ENCODE data around the gene CNRIP1. TPM values are rescaled to one million over a fixed set of nuclear protein-coding genes. Genes with fewer than 3 reads are reported as not detected.

CNRIP1 gene
- total and polyA plus RNA-seq, 2 of the 4 experiments (the other 2 are of a cell fraction), result 23.3 to 32.7 TPM

DNA sequence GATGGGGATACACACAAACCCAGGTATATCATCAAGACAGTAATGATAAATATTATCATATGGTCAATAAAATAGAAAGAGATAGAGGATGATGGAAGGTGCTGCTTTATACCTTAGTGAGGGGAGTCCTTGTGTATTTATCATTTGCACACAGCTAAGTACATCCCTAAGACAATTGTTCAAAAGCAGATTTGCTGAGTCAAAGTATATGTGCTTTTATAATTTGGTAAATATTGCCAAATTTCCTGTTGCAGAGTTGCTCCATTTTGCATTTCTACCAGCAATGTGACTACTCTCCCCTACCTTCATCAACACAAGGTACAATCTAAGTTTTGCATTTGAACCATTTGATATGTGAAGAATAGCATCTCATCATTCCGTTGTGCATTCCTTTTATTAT lies 22.7 kb upstream of the CNRIP1 start:
- intact Hi-C loops (cut with micrococcal nuclease) (no loop called here), in situ Hi-C loops (cut with MboI; ENCODE audit: low sequenced_read_pairs) (no loop called here), dilution Hi-C loops (cut with HindIII; ENCODE audit: low sequenced_read_pairs, unreplicated experiment) (no loop called here)
- Histone ChIP-seq H2BK20ac (ENCODE audit: low read depth, low read length) (no peak overlapping the region), H3K36me3 (ENCODE audit: control insufficient read depth, insufficient read depth, low read length) (no peaks in the 10 kb centered on the region), H3K27ac (ENCODE audit: insufficient read depth, low read length) (no peak overlapping the region), H3K23ac (ENCODE audit: low read depth, low read length) (no peak overlapping the region), H3K9me3 (ENCODE audit: control insufficient read depth, insufficient read depth, low read length) (no peaks in the 10 kb centered on the region), H2BK5ac (ENCODE audit: low read depth, low read length, poor library complexity, severe bottlenecking) (no peak overlapping the region), H3K18ac (ENCODE audit: low read depth, low read length) (no peak overlapping the region), H3K4me3 (ENCODE audit: insufficient read depth, low read depth, low read length) (no peak overlapping the region), H4K91ac (ENCODE audit: insufficient read depth, low read depth, low read length) (no peak overlapping the region), H3K79me1 (ENCODE audit: low read depth in 1 of 2, low read length in 2 of 2) (no peaks in the 10 kb centered on the region), H3K4me2 (ENCODE audit: low read depth, low read length) (no peak overlapping the region), H3K27me3 (ENCODE audit: control insufficient read depth, insufficient read depth, low read length) (no peaks in the 10 kb centered on the region), H3K4ac (ENCODE audit: low read depth, low read length) (no peak overlapping the region), H2AK5ac (ENCODE audit: low read depth, low read length) (no peak overlapping the region), H3K9me1 (ENCODE audit: insufficient read depth, low read length) (no peaks in the 10 kb centered on the region), H2AFZ (replicated peaks; ENCODE audit: low read length, poor library complexity) (no peak overlapping the region), H4K5ac (ENCODE audit: low read depth, low read length) (no peak overlapping the region), H2BK120ac (ENCODE audit: low read depth, low read length) (no peak overlapping the region), H3K14ac (replicated peaks; ENCODE audit: low read depth, low read length) (no peak overlapping the region), H3K9ac (ENCODE audit: low read depth, low read length) (no peak overlapping the region), H2AK9ac (replicated peaks; ENCODE audit: low read depth, low read length, poor library complexity) (no peak overlapping the region), H3K4me1 (ENCODE audit: control insufficient read depth, insufficient read depth, low read length) (no peaks in the 10 kb centered on the region), H4K20me1 (ENCODE audit: insufficient read depth, low read length) (no peaks in the 10 kb centered on the region), H2BK15ac (ENCODE audit: low read depth, low read length) (no peak overlapping the region), H3K56ac (ENCODE audit: extremely low read depth, insufficient read depth, low read length) (no peak overlapping the region), H4K8ac (ENCODE audit: low read depth in 2 of 2, low read length in 2 of 2) (no peak overlapping the region)
- BruUV-seq (replicated peaks), result no TSS peak
- whole genome bisulfite sequencing, 2 experiments (ENCODE audit: extremely low coverage in 2 of 2, insufficient read length in 1 of 2), result no CpG with 5 or more reads among the region's 1 CpG
- ChIA-PET CTCF (no interaction called here), POLR2A (ENCODE audit: unreplicated experiment) (no interaction called here)
- no peak for ATAC-seq (ENCODE audit: low read depth)
- no peak for DNase-seq
- TF ChIP-seq MAFK (IDR thresholded peaks at IDR 0.05; ENCODE audit: low read depth, low read length) (no peak; the same call in 1 of the 2 replicates), FOS (IDR thresholded peaks at IDR 0.05; ENCODE audit: low read depth, low read length) (no peak), RFX5 (IDR thresholded peaks at IDR 0.05; ENCODE audit: low read depth, low read length) (no peak), SMC3 (IDR thresholded peaks at IDR 0.05; ENCODE audit: low read depth, low read length) (no peak)
- TF ChIP-seq, protein P1, sequence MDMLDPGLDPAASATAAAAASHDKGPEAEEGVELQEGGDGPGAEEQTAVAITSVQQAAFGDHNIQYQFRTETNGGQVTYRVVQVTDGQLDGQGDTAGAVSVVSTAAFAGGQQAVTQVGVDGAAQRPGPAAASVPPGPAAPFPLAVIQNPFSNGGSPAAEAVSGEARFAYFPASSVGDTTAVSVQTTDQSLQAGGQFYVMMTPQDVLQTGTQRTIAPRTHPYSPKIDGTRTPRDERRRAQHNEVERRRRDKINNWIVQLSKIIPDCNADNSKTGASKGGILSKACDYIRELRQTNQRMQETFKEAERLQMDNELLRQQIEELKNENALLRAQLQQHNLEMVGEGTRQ (IDR thresholded peaks at IDR 0.05; ENCODE audit: low read depth, low read length), result no peak
- TF ChIP-seq, protein P2, sequence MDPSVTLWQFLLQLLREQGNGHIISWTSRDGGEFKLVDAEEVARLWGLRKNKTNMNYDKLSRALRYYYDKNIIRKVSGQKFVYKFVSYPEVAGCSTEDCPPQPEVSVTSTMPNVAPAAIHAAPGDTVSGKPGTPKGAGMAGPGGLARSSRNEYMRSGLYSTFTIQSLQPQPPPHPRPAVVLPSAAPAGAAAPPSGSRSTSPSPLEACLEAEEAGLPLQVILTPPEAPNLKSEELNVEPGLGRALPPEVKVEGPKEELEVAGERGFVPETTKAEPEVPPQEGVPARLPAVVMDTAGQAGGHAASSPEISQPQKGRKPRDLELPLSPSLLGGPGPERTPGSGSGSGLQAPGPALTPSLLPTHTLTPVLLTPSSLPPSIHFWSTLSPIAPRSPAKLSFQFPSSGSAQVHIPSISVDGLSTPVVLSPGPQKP (IDR thresholded peaks at IDR 0.05; ENCODE audit: borderline replicate concordance, low read depth, low read length), result no peak
